Hair follicle dermal papilla cell (primary cell): ENCODE data around the gene UBE3C. TPM values are rescaled to one million over a fixed set of nuclear protein-coding genes. Genes with fewer than 3 reads are reported as not detected.

Source experiments
- small RNA-seq: library from RNA; depleted of rRNA; stranded (forward); fragments of <200 nt; gene quantifications from one replicate; pipeline ENCODE3, GENCODE V24; 2012
- total RNA-seq: library from RNA; depleted of rRNA; stranded (reverse); fragments of >200 nt; gene quantifications from 2 replicates; pipeline ENCODE4 v1.2.3, GENCODE V29; 2012

Gene UBE3C
- total RNA-seq: 109 and 133 TPM in 2 replicates

GRCh38 chr7:157138424-157139110 lies at the start of gene UBE3C:
Gene UBE3C (plus strand): TSS chr7:157138926. CDS start chr7:157139273, 347 bp downstream.

Small RNA genes lying within 50 kb of the gene (small RNA-seq; reads per million reads assigned to genes)
- gene AC004975.1: not detected

Other genes starting within 250 kb of the UBE3C start
- 38.5 and 49.8 TPM in 2 replicates for gene LMBR1, start 245.7 kb upstream of the UBE3C start, total RNA-seq
- gene NOM1, start 189.2 kb upstream of the UBE3C start, total RNA-seq: 15.4 and 16.9 TPM in 2 replicates
- gene MNX1, start 128.3 kb upstream of the UBE3C start, total RNA-seq: 0.12 TPM in 1 of 2 replicates, not detected in the other
- 73.5 and 88.6 TPM in 2 replicates for gene DNAJB6, start 198.1 kb downstream of the UBE3C start, total RNA-seq